Lower lobe of right lung (tissue), 2 donors: ENCODE results near the gene MUC4. TPM values are rescaled to one million over a fixed set of nuclear protein-coding genes. Genes with fewer than 3 reads are reported as not detected.
"Not testable (repeated sequence)": the region's sequence is repeated elsewhere in the genome, so short reads cannot be mapped to it uniquely, and the experiment has no call there.

Experiments used
- ATAC-seq, 2 donors: fragments of 200-7000 bp; cut with Tn5 transposase; one replicate each; pipeline ENCODE4 v1.9.1; 2020 to 2022; ENCODE audit warnings: mild to moderate bottlenecking in 2 of 2, moderate library complexity in 2 of 2
- DNase-seq: peaks from one replicate; pipeline ENCODE4 v3.0.0-alpha.2; 2020
- H3K27ac ChIP-seq: fragments of 200-600 bp; one replicate; pipeline ENCODE4 v1.8.0; 2022
- H3K27me3 ChIP-seq: fragments of 200-600 bp; one replicate; pipeline ENCODE4 v1.8.0; 2022; ENCODE audit warnings: low read depth
- H3K36me3 ChIP-seq: fragments of 200-600 bp; one replicate; pipeline ENCODE4 v1.8.0; 2022; ENCODE audit warnings: mild to moderate bottlenecking
- H3K4me1 ChIP-seq: fragments of 200-600 bp; one replicate; pipeline ENCODE4 v1.8.0; 2022
- H3K4me3 ChIP-seq: fragments of 200-600 bp; one replicate; pipeline ENCODE4 v1.8.0; 2022; ENCODE audit warnings: mild to moderate bottlenecking
- H3K9me3 ChIP-seq: fragments of 200-600 bp; one replicate; pipeline ENCODE4 v1.8.0; 2022
- intact Hi-C: fragments of 100-400 bp; cut with DNase I; formaldehyde crosslinking; loops from one replicate; pipeline ENCODE4 v1.11.0; 2022
- total RNA-seq: library from RNA; stranded (reverse); fragmentation: NEBNext Ultra II Directional; extraction: Animal tissue kit (Norgen Biotek cat#: 25700); gene quantifications from one replicate; pipeline ENCODE4 v1.2.1, GENCODE V29; 2021
- TF ChIP-seq, protein P1 (sequence below): fragments of 200-600 bp; IDR thresholded peaks from one replicate; pipeline ENCODE4 v1.8.0; 2022; ENCODE audit warnings: antibody characterized with exemption, mild to moderate bottlenecking
- donor health status: DM: no; HTN: yes; CAD: no; lungs with severe emphysema.

The MUC4 gene
- total RNA-seq, 1 donor from 2014 or later = 7.9 TPM

DNA sequence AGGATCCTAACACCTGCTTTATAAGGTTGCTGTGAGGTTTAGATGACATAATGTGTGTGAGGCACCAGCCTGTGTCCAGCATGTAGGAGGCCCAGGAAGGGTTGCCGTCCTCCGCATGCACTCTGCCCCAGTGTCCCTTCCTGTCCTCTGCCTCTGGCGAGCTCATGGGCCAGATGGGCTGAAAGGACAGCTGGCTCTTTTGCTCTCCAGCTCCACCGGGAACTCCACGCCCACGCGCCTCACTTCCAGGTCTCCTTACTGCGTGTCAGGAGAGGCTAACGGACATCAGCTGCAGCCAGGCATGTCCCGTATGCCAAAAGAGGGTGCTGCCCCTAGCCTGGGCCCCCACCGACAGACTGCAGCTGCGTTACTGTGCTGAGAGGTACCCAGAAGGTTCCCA, 78.8 kb downstream of the MUC4 start:
- ATAC-seq = peak in 1 of 2 donors; percentile 3
- intact Hi-C loops = no loop called here

DNA sequence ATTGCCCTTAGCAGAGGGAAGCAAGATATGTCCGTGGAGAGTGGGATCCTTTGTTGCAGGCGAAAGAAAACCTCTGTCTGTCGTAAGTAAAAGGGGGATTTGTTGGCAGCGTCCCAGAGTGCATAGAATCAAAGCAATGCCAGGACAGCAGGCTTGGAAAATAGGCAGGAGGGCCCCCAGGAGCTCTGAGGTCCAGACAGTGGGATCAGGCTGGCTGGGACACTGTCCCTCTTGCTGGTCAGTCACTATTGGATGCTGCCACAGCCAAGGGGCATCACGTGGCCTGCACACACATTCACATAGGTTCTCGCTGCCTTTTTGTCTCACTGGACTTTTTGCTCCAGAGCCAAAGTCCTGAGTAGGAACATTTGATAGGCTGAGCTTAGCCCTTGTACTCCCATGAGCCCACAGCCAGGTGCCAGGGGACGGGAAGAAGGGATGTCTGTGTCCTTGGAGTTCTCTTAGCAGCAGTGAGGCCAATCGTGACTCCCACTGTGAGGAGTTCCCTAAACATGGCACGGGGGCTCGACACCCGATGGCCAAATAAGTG, 80.3 kb downstream of the MUC4 start:
- TF ChIP-seq, protein P1, sequence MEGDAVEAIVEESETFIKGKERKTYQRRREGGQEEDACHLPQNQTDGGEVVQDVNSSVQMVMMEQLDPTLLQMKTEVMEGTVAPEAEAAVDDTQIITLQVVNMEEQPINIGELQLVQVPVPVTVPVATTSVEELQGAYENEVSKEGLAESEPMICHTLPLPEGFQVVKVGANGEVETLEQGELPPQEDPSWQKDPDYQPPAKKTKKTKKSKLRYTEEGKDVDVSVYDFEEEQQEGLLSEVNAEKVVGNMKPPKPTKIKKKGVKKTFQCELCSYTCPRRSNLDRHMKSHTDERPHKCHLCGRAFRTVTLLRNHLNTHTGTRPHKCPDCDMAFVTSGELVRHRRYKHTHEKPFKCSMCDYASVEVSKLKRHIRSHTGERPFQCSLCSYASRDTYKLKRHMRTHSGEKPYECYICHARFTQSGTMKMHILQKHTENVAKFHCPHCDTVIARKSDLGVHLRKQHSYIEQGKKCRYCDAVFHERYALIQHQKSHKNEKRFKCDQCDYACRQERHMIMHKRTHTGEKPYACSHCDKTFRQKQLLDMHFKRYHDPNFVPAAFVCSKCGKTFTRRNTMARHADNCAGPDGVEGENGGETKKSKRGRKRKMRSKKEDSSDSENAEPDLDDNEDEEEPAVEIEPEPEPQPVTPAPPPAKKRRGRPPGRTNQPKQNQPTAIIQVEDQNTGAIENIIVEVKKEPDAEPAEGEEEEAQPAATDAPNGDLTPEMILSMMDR = no peak
- Histone ChIP-seq H3K27me3 (no peaks in the 10 kb centered on the region), H3K36me3 (peaks cover 58% of the 10 kb centered on the region), H3K4me3 (no peak overlapping the region), H3K27ac (no peak overlapping the region), H3K4me1 (no peaks in the 10 kb centered on the region), H3K9me3 (no peaks in the 10 kb centered on the region)
- ATAC-seq (no peak), DNase-seq (peak; percentile 38)
- intact Hi-C loops = no loop called here

More for the DNA sequence above, 78.8 kb downstream of the MUC4 start:
- Histone ChIP-seq H3K27ac (no peak overlapping the region), H3K4me1 (peaks cover 6% of the 10 kb centered on the region), H3K9me3 (no peaks in the 10 kb centered on the region), H3K27me3 (no peaks in the 10 kb centered on the region), H3K4me3 (no peak overlapping the region), H3K36me3 (peaks cover 62% of the 10 kb centered on the region)
- peak; percentile 47 for DNase-seq
- TF ChIP-seq, protein P1 = no peak

DNA sequence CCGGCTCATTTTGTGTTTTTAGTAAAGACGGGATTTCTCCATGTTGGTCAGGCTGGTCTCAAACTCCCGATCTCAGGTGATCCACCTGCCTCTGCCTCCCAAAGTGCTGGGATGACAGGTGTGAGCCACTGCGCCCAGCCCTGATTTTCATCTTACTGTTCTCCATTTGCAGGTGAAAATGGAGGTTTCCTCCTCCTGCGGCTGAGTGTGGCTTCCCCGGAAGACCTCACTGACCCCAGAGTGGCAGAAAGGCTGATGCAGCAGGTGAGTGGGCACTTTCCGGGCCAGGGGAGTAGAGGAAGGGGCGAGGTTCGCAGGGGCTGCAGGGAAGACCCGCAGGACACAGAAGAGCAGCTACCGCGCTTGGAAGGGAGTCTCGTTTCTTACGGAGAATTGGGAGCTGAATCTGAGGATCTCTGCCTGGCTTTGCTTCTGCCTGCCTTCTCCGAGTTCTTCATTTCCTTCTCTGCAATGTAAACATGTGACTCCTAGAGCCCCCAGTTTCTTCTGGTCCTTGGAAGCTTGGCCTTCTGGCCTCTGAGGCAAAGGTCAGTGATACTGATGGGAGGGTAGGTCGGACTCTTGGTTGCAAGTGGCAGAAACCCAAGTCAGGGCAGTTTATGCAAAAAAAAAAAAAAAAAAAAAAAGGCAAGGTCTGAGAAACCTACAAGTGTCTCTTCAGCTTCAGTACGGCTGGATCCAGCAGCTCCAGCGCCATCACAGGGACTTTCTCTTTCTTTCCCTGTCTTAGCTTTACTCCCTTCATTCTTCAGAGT, 82.1 kb downstream of the MUC4 start:
- no peak for ATAC-seq
- no peak overlapping the region for H3K27ac ChIP-seq
- intact Hi-C loops = no loop called here
- no peaks in the 10 kb centered on the region for H3K9me3 ChIP-seq
- H3K27me3 ChIP-seq = no peaks in the 10 kb centered on the region
- no peak overlapping the region for H3K4me3 ChIP-seq
- peaks cover 49% of the 10 kb centered on the region for H3K36me3 ChIP-seq
- no peaks in the 10 kb centered on the region for H3K4me1 ChIP-seq
- TF ChIP-seq, protein P1 = no peak
- peak; percentile 44 for DNase-seq

DNA sequence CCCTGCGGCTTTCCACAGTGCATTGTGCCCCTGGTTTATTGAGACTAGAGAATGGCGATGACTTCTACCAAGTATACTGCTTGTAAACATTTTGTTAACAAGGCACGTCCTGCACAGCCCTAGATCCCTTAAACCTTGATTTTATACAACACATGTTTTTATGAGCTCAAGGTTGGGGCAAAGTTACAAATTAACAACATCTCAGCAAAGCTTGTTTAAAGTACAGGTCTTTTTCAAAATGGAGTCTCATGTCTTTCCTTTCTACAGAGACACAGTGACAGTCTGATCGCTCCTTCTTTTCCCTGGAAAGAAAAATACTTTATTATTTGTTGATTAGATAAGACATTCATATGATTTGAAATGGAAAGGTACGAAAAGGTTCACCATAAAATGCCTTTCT, 82.9 kb downstream of the MUC4 start:
- DNase-seq, H3K9me3 ChIP-seq, H3K4me1 ChIP-seq, H3K27me3 ChIP-seq, ATAC-seq, intact Hi-C loops, H3K27ac ChIP-seq, H3K4me3 ChIP-seq: not testable (repeated sequence)
- H3K36me3 ChIP-seq = peaks cover 43% of the 10 kb centered on the region

DNA sequence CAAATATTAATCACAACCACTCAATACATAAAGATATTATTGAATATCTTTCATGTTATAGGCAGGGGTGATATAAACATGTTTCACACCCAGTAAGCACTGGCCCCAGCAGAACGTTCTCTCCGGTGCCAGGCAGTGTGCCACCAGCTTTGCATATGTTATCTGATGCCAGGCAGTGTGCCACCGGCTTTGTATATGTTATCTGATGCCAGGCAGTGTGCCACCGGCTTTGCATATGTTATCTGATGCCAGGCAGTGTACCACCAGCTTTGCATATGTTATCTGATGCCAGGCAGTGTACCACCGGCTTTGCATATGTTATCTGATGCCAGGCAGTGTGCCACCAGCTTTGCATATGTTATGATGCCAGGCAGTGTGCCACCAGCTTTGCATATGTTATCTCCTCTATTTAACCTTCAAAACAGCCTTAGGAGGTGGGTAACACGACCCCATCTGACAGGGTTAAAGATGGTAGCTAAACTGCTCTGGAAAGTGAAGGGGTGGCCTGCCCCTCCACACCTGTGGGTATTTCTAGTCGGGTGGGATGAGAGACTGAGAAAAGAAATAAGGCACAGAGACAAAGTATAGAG, 84.0 kb downstream of the MUC4 start:
- intact Hi-C loops = no loop called here
- no peaks in the 10 kb centered on the region for H3K9me3 ChIP-seq
- ATAC-seq (no peak), DNase-seq (peak; percentile 46)
- H3K27me3 ChIP-seq = no peaks in the 10 kb centered on the region
- no peak overlapping the region for H3K4me3 ChIP-seq
- peaks cover 32% of the 10 kb centered on the region for H3K36me3 ChIP-seq
- H3K4me1 ChIP-seq = no peaks in the 10 kb centered on the region
- TF ChIP-seq, protein P1 = no peak
- H3K27ac ChIP-seq = no peak overlapping the region

DNA sequence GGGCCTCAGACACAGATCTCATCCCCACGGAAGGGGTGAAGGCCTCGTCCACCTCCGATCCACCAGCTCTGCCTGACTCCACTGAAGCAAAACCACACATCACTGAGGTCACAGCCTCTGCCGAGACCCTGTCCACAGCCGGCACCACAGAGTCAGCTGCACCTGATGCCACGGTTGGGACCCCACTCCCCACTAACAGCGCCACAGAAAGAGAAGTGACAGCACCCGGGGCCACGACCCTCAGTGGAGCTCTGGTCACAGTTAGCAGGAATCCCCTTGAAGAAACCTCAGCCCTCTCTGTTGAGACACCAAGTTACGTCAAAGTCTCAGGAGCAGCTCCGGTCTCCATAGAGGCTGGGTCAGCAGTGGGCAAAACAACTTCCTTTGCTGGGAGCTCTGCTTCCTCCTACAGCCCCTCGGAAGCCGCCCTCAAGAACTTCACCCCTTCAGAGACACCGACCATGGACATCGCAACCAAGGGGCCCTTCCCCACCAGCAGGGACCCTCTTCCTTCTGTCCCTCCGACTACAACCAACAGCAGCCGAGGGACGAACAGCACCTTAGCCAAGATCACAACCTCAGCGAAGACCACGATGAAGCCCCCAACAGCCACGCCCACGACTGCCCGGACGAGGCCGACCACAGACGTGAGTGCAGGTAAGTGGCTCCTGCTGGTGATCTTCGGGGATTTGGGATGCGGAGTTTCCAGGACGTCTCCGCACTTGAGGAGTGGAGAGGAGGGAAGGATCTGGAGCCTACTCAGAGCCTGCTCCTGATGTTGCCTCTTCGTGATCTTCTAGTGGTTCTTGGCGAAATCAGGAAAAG, 85.6 kb downstream of the MUC4 start:
- H3K27ac ChIP-seq, H3K9me3 ChIP-seq, H3K4me1 ChIP-seq, H3K4me3 ChIP-seq, intact Hi-C loops, H3K27me3 ChIP-seq: not testable (repeated sequence)
- ATAC-seq (peak in 1 of 2 donors; percentile 8), DNase-seq (peak; percentile 43)
- peaks cover 16% of the 10 kb centered on the region for H3K36me3 ChIP-seq

DNA sequence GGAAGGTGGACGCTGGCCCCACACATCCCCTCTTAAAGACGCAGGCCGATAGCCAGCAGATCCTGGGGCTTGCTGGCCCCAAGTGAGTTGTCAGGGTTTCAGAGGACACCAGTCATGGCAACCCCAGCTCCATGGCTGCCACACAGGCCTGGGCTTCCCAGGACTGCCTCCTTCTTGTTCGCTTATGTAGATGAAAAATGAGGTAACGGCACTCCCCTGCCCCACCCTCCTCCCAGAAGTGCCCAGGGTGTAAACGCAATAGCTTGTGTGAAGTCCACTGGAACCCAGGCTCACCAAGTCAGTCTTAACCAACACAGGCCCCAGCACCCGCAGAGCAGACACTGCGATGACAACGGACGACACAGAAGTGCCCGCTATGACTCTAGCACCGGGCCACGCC, 87.4 kb downstream of the MUC4 start:
- H3K27ac ChIP-seq, DNase-seq, intact Hi-C loops, ATAC-seq, H3K9me3 ChIP-seq, H3K4me3 ChIP-seq, H3K36me3 ChIP-seq, H3K4me1 ChIP-seq, H3K27me3 ChIP-seq: not testable (repeated sequence)

DNA sequence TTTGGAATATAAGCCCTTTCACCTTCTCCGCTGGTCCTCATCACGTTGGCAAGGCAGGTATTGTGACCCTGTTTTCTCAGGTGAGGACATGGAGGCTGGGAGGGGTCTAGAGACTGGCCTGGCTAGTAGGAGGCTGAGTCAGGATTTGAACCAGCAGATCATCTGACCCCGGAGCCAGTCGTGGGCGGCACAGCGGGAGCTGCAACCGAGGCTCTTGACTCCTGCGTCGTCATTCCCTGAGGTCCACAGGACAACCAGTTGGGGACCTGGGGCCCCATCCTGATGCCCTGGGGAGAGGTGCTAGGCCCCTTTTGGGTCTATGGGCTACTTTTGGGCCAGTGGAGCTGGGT, 88.8 kb downstream of the MUC4 start:
- ATAC-seq, H3K27ac ChIP-seq, H3K36me3 ChIP-seq, H3K4me3 ChIP-seq, H3K9me3 ChIP-seq, H3K27me3 ChIP-seq, intact Hi-C loops, H3K4me1 ChIP-seq, DNase-seq: not testable (repeated sequence)
